Left lung (tissue), 10 donors: ENCODE results near the gene ALOXE3. TPM values are rescaled to one million over a fixed set of nuclear protein-coding genes. Genes with fewer than 3 reads are reported as not detected.

Source experiments
- ATAC-seq: fragments of 200-7000 bp; cut with Tn5 transposase; one replicate; pipeline ENCODE4 v1.9.1; 2020; ENCODE audit warnings: moderate library complexity
- DNase-seq, 4 donors: peaks; one replicate each; pipeline ENCODE4 v3.0.0-alpha.2; 2013 to 2020
- H3K27ac ChIP-seq, 2 donors: fragments of 200-600 bp; sonication (generic) in 1 of 2; one replicate each; pipeline versions ENCODE4 v1.5.0 to v1.8.0; 2020 to 2021
- H3K27me3 ChIP-seq, 2 donors: fragments of 200-600 bp; sonication (generic) in 1 of 2; one replicate each; pipeline versions ENCODE4 v1.5.0 to v1.8.0; 2020 to 2021
- H3K36me3 ChIP-seq, 2 donors: fragments of 200-600 bp; sonication (generic) in 1 of 2; one replicate each; pipeline versions ENCODE4 v1.5.0 to v1.8.0; 2020 to 2021
- H3K4me1 ChIP-seq, 2 donors: fragments of 200-600 bp; one replicate each; pipeline ENCODE4 v1.8.0; 2021
- H3K4me3 ChIP-seq, 2 donors: fragments of 200-600 bp; sonication (generic) in 1 of 2; one replicate each; pipeline versions ENCODE4 v1.5.0 to v1.8.0; 2020 to 2021; ENCODE audit warnings: mild to moderate bottlenecking in 1 of 2
- H3K9me3 ChIP-seq, 2 donors: fragments of 200-600 bp; sonication (generic) in 1 of 2; one replicate each; pipeline versions ENCODE4 v1.5.0 to v1.8.0; 2020 to 2021
- CTCF ChIP-seq, 2 donors: fragments of 200-600 bp; sonication (generic) in 1 of 2; IDR thresholded peaks; one replicate each; pipeline versions ENCODE4 v1.5.0 to v1.8.0; 2021; ENCODE audit warnings: antibody characterized with exemption in 2 of 2
- intact Hi-C, 2 donors: fragments of 100-400 bp; cut with DNase I; formaldehyde crosslinking; loops; one replicate each; pipeline versions ENCODE4 v1.11.2 to v1.14.2; 2022
- polyA plus RNA-seq, 6 donors: library from polyadenylated mRNA; unstranded; fragments of 120-200 nt; gene quantifications; one replicate each; pipeline ENCODE4 v1.2.1, GENCODE V29; 2013; ENCODE audit not compliant: insufficient read length in 6 of 6
- total RNA-seq, 2 donors: library from RNA; stranded (reverse); fragmentation: NEBNext Ultra II Directional; extraction: Animal tissue kit (Norgen Biotek cat#: 25700); gene quantifications; one replicate each; pipeline ENCODE4 v1.2.1, GENCODE V29; 2021
- donor health status: DM: no; HTN: yes; CAD: no.
- donor health status: DM: no; HTN: no; CAD: no.

ALOXE3 gene
- total and polyA plus RNA-seq, 8 donors = 0.05 to 0.55 (median 0.14) TPM; not detected in 4

GRCh38 chr17:8089728-8090127, 28.6 kb downstream of the ALOXE3 start:
- no peak overlapping the region for H3K27ac ChIP-seq
- DNase-seq = no peak
- no peak for ATAC-seq
- H3K27me3 ChIP-seq = peaks cover 0 to 74% of the 10 kb centered on the region in 2 donors
- no peak overlapping the region for H3K4me3 ChIP-seq
- no peaks in the 10 kb centered on the region for H3K36me3 ChIP-seq
- no peaks in the 10 kb centered on the region for H3K9me3 ChIP-seq
- TF ChIP-seq CTCF (IDR thresholded peaks at IDR 0.05) = no peak
- intact Hi-C loops = loop anchor here in 1 of 2 donors (10.0 kb wide), 1 partner anchor 215 kb away; no protein-coding TSS in a partner anchor
- no peaks in the 10 kb centered on the region for H3K4me1 ChIP-seq

- Histone ChIP-seq H3K4me3 (no peak overlapping the region), H3K9me3 (no peaks in the 10 kb centered on the region), H3K27ac (no peak overlapping the region), H3K36me3 (no peaks in the 10 kb centered on the region), H3K27me3 (peaks cover 0 to 82% of the 10 kb centered on the region in 2 donors), H3K4me1 (no peaks in the 10 kb centered on the region)
- DNase-seq = peak in 1 of 4 donors; percentile 42
- no peak for TF ChIP-seq CTCF (IDR thresholded peaks at IDR 0.05)
- intact Hi-C loops = no loop called here
- ATAC-seq = no peak
These were observed 30.4 kb downstream of the ALOXE3 start for GRCh38 chr17:8087952-8088230.

GRCh38 chr17:8087075-8087951, 31.0 kb downstream of the ALOXE3 start, which contains the start of gene ALOX12B:
Gene ALOX12B, minus strand, starts transcription at chr17:8087716. Its CDS starts 274 bp downstream, at chr17:8087442.
- no peak for ATAC-seq
- DNase-seq = peak in 1 of 4 donors; percentile 58
- intact Hi-C loops = no loop called here

GRCh38 chr17:8084250-8084649, 34.1 kb downstream of the ALOXE3 start:
- no peak overlapping the region for H3K27ac ChIP-seq
- intact Hi-C loops = no loop called here
- DNase-seq (no peak), ATAC-seq (no peak)
- peaks cover 0 to 83% of the 10 kb centered on the region in 2 donors for H3K27me3 ChIP-seq
- H3K36me3 ChIP-seq = no peaks in the 10 kb centered on the region
- peaks cover 11 to 12% of the 10 kb centered on the region in 2 donors for H3K4me1 ChIP-seq
- H3K4me3 ChIP-seq = no peak overlapping the region
- no peaks in the 10 kb centered on the region for H3K9me3 ChIP-seq
- TF ChIP-seq CTCF (IDR thresholded peaks at IDR 0.05) = no peak

More at GRCh38 chr17:8087075-8087951, 31.0 kb downstream of the ALOXE3 start, which contains the start of gene ALOX12B:
- no peak within 1 kb of the TSS for H3K27ac ChIP-seq
- no peak for TF ChIP-seq CTCF (IDR thresholded peaks at IDR 0.05)
- no peaks in the 10 kb centered on the region for H3K4me1 ChIP-seq
- no peak within 1 kb of the TSS for H3K4me3 ChIP-seq
- H3K36me3 ChIP-seq = no peaks in the 10 kb centered on the region
- no peaks in the 10 kb centered on the region for H3K9me3 ChIP-seq
- H3K27me3 ChIP-seq = peaks cover 0 to 82% of the 10 kb centered on the region in 2 donors

GRCh38 chr17:8082292-8082691, 36.0 kb downstream of the ALOXE3 start:
- no peak overlapping the region for H3K27ac ChIP-seq
- intact Hi-C loops = no loop called here
- H3K27me3 ChIP-seq = peaks cover 3 to 88% of the 10 kb centered on the region in 2 donors
- no peaks in the 10 kb centered on the region for H3K36me3 ChIP-seq
- ATAC-seq (no peak), DNase-seq (no peak)
- peaks cover 13 to 14% of the 10 kb centered on the region in 2 donors for H3K4me1 ChIP-seq
- no peak overlapping the region for H3K4me3 ChIP-seq
- TF ChIP-seq CTCF (IDR thresholded peaks at IDR 0.05) = no peak
- H3K9me3 ChIP-seq = no peaks in the 10 kb centered on the region
